HG03439 (cell line): ENCODE data around the gene TMEM255A.

Experiments used
- ATAC-seq: cut with Tn5 transposase; IDR thresholded peaks from one replicate; pipeline ENCODE4 v1.9.1; 2021; ENCODE audit warnings: mild to moderate bottlenecking, moderate library complexity; ENCODE audit not compliant: unreplicated experiment

The TMEM255A gene

DNA sequence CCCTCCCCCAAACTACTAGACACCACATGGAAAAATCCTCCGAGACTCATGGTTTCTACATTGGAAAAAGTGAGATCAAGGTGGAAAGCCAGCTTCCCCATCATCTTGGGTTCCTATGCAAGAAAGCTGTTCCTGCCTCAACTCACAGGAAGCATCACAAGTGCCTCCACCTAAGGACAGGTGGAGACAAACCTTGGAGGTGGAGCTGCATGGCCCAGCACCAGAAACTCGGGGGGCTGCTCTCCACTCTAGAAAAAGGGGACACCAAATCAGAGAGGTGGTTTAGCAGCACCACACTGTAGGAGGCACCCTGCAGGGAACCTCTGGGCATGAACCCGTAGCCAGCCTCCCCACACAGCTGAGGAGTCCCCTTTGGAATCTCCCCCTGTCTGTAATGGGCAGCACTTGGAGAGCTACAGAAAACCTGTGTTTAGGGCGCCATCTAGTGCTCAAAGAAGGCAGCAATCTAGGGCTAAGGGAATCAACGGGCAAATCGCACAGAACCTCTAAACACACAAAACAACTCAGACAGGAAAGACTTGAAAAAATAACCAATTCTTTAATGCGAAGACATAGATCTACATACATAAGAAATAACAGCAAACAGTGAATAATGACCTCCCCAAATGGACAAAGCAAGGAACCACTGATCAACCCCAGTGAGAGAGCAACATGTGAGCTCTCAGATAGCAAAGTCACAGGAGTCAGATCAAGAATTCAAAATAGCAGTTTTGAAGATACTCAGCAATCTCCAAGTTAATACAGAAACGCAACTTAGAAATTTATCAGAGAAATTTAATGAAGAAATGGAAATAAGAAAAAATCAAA lies 97.6 kb downstream of the TMEM255A start:
- no peak for ATAC-seq
